Heart right ventricle (tissue), 16 donors: ENCODE measurements around the gene AZGP1. TPM values are rescaled to one million over a fixed set of nuclear protein-coding genes. Genes with fewer than 3 reads are reported as not detected.

Source experiments
- ATAC-seq, 8 donors: fragments of 200-7000 bp; cut with Tn5 transposase; one replicate each; pipeline ENCODE4 v1.9.1; 2020; ENCODE audit warnings: mild to moderate bottlenecking in 8 of 8, moderate library complexity in 8 of 8, moderate number of reproducible peaks in 1 of 8
- DNase-seq, 2 donors: peaks; one replicate each; pipeline ENCODE4 v3.0.0-alpha.2; 2020
- H3K27ac ChIP-seq, 10 donors: fragments of 200-600 bp; sonication (generic) in 2 of 10; one replicate each; pipeline versions ENCODE4 v1.5.0 to v1.8.0; 2020 to 2022; ENCODE audit warnings: mild to moderate bottlenecking in 3 of 10
- H3K27me3 ChIP-seq, 7 donors: fragments of 200-600 bp; one replicate each; pipeline ENCODE4 v1.8.0; 2021 to 2022; ENCODE audit warnings: mild to moderate bottlenecking in 2 of 7
- H3K36me3 ChIP-seq, 9 donors: fragments of 200-600 bp; sonication (generic) in 1 of 9; one replicate each; pipeline versions ENCODE4 v1.5.0 to v1.8.0; 2020 to 2022; ENCODE audit warnings: mild to moderate bottlenecking in 2 of 9
- H3K4me1 ChIP-seq, 9 donors: fragments of 200-600 bp; sonication (generic) in 1 of 9; one replicate each; pipeline versions ENCODE4 v1.5.0 to v1.8.0; 2020 to 2022; ENCODE audit warnings: mild to moderate bottlenecking in 4 of 9
- H3K4me3 ChIP-seq, 10 donors: fragments of 200-600 bp; sonication (generic) in 2 of 10; one replicate each; pipeline versions ENCODE4 v1.5.0 to v1.8.0; 2020 to 2022; ENCODE audit warnings: mild to moderate bottlenecking in 7 of 10, moderate library complexity in 2 of 10
- H3K9me3 ChIP-seq, 11 donors: fragments of 200-600 bp in 10 of 11; sonication (generic) in 2 of 11; one replicate each; pipeline versions ENCODE4 v1.5.0 to v1.8.0; 2013 to 2022; ENCODE audit warnings: mild to moderate bottlenecking in 2 of 11, control low read depth in 1 of 11, moderate library complexity in 1 of 11
- WGBS, 2 donors: extraction: QIAGEN DNeasy Blood & Tissue Kit; methylation state at CpG; one replicate each; pipeline ENCODE4 v1.1.7; 2013; ENCODE audit warnings: inconsistent platforms in 1 of 2; 5-methylcytosine and 5-hydroxymethylcytosine counted together
- intact Hi-C, 10 donors: fragments of 100-400 bp; cut with DNase I; formaldehyde crosslinking; loops; one replicate each; pipeline versions ENCODE4 v1.11.1 to v1.14.2; 2022
- polyA plus RNA-seq, 2 donors: library from polyadenylated mRNA; stranded (reverse); fragments of 200-250 nt; gene quantifications; one replicate each; pipeline ENCODE4 v1.2.3, GENCODE V29; 2013
- total RNA-seq, 10 donors: library from RNA; stranded (reverse); fragmentation: NEBNext Ultra II Directional in 3 of 10; extraction: Animal tissue kit (Norgen Biotek cat#: 25700) in 3 of 10; gene quantifications; one replicate each; pipeline versions ENCODE4 v1.2.1 to v1.2.4, GENCODE V29; 2021 to 2023
- TF ChIP-seq, protein P1 (sequence below), 9 donors: fragments of 200-600 bp; sonication (generic) in 2 of 9; IDR thresholded peaks; one replicate each; pipeline versions ENCODE4 v1.5.0 to v1.8.0; 2021 to 2022; ENCODE audit warnings: antibody characterized with exemption in 9 of 9, mild to moderate bottlenecking in 5 of 9, moderate library complexity in 1 of 9
- donor health status: Arrhythmogenic right ventricular cardiomyopathy.
- donor health status: ischemic (EF 13 %, LVEDD 7.1; RV severe dilation, severe dysfunction).
- donor health status: healthy with polysubstance abuse.
- donor health status: DM: no; HTN: yes; CAD: no.
- donor health status: DM: no; HTN: no; CAD: no.
- donor health status: ischemic (EF 25% LVEDD 6.9; RV normal size, moderate dysfunction).
- donor health status: ischemic (EF 25% LVEDD 5.7; RV mildly dilated, moderate dysfunction).
- donor health status: healthy.
- donor health status: DM: yes; HTN: yes; CAD: no.
- donor health status: Ischemic cardiomyopathy.
- donor health status: ischemic (EF 35%, LVEDD 5.7; RV mildly dilated, moderate dysfunction).
- donor health status: nonischemic (EF 11% LVEDD 7.7; RV severe dilation, severe dysfunction).
- donor health status: DM: yes; HTN: yes; CAD: no.
- donor health status: PGD.
- donor health status: ischemic (EF 29% LVEDD 5.4; RV normal size, mild dysfunction).
- donor health status: nonischemic (EF 23%, LVEDD 6.1; RV moderate dilation, normal function).

AZGP1 gene
- total and polyA plus RNA-seq, 12 donors = 37.8 to 335 (median 108) TPM

DNA sequence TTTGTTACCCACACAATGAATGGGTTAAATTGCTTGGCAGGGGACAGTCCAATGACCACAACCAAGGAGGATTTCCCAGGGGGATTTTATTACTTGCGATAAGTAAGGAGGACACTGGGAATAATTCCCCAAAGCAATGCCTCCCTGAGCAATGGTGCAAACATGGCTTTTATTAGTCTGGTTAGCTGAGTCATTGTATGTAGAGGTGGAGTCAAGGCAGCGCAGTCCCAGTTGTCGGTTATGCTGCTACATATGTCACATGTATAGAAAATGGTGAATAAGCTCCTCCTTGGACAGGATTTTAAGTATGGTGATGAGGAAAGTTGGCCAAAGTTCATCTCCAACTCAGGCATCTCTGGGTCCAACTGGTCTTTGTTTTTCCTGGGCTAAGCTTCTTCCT lies 52.6 kb downstream of the AZGP1 start:
- H3K4me3 ChIP-seq = no peak overlapping the region
- TF ChIP-seq, protein P1, sequence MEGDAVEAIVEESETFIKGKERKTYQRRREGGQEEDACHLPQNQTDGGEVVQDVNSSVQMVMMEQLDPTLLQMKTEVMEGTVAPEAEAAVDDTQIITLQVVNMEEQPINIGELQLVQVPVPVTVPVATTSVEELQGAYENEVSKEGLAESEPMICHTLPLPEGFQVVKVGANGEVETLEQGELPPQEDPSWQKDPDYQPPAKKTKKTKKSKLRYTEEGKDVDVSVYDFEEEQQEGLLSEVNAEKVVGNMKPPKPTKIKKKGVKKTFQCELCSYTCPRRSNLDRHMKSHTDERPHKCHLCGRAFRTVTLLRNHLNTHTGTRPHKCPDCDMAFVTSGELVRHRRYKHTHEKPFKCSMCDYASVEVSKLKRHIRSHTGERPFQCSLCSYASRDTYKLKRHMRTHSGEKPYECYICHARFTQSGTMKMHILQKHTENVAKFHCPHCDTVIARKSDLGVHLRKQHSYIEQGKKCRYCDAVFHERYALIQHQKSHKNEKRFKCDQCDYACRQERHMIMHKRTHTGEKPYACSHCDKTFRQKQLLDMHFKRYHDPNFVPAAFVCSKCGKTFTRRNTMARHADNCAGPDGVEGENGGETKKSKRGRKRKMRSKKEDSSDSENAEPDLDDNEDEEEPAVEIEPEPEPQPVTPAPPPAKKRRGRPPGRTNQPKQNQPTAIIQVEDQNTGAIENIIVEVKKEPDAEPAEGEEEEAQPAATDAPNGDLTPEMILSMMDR (IDR thresholded peaks at IDR 0.05) = no peak
- WGBS, 2 donors = 73 to 83% methylated on average over 3 of the region's 3 CpGs

DNA sequence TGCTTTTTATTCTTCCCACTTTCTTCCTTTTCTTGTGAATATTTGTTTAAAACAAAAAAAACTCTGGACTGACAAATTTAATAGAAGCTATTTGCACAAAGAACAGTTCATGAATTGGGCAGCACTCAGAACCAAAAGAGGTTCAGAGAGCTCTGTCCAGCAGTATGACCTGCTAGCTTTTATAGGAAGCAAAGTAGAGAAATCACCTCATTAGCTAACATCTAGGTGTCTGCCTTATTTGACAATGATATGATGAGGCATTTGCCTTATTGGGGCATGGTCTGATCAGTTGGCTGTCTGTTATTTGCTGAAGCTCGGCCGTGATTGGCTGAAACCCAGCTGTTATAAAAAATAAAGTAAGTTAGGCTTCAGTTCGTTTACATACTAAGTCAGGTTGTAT lies 55.7 kb downstream of the AZGP1 start:
- 64 to 98% methylated on average over 3 of the region's 3 CpGs for WGBS, 2 donors
- Histone ChIP-seq H3K36me3 (peaks cover 0 to 33% (median 3%) of the 10 kb centered on the region in 9 donors), H3K27me3 (no peaks in the 10 kb centered on the region), H3K4me1 (peaks cover 0 to 38% (median 36%) of the 10 kb centered on the region in 9 donors), H3K27ac (peak overlapping the region in 9 of 10 donors; percentile 83 to 96 (median 91)), H3K4me3 (peak overlapping the region; percentile 70 to 94 (median 90)), H3K9me3 (no peaks in the 10 kb centered on the region)
- no peak for ATAC-seq
- TF ChIP-seq, protein P1 (IDR thresholded peaks at IDR 0.05) = no peak
- intact Hi-C loops = loop anchor here in 3 of 10 donors (10.0 kb wide), 3 partner anchors 55 to 135 kb away; partner anchors contain the start of gene AZGP1 (in 1 of the 3)
- no peak for DNase-seq

More for the DNA sequence above, 52.6 kb downstream of the AZGP1 start:
- Histone ChIP-seq H3K36me3 (peaks cover 0 to 10% (median 0%) of the 10 kb centered on the region in 9 donors), H3K4me1 (peaks cover 0 to 18% (median 15%) of the 10 kb centered on the region in 9 donors), H3K27me3 (peaks cover 0 to 9% (median 0%) of the 10 kb centered on the region in 7 donors), H3K9me3 (no peaks in the 10 kb centered on the region), H3K27ac (no peak overlapping the region)
- no peak for DNase-seq
- no peak for ATAC-seq
- intact Hi-C loops = loop anchor here in 3 of 10 donors (10.0 kb wide), 3 partner anchors 52 to 132 kb away; partner anchors contain the start of gene AZGP1 (in 1 of the 3)

DNA sequence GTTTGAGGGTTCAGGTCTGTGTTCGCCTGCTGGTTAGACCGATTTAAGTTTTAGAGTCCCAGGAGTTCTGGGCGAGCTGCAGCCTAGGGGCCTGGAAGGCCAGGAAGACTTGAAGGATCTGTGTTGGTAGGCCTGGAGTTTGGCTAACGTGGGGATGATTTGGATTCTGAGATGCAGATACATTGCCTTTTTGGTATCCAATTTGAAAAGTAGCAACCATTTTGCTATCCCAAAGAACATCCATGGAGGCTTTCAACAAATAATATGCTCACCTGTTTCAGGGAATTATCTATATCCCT lies 56.1 kb downstream of the AZGP1 start:
- TF ChIP-seq, protein P1 (IDR thresholded peaks at IDR 0.05) = no peak
- H3K4me1 ChIP-seq = peaks cover 0 to 38% (median 36%) of the 10 kb centered on the region in 9 donors
- intact Hi-C loops = loop anchor here in 8 of 10 donors (5.0 to 10.0 kb wide), 8 partner anchors 55 to 295 kb away; partner anchors contain the start of genes COPS6 (in 2 of the 8), ZNF3 (in 2 of the 8), AZGP1 (in 1 of the 8) and MBLAC1 (in 1 of the 8)
- WGBS, 2 donors = 37 to 42% methylated on average over 4 of the region's 4 CpGs
- peaks cover 0 to 37% (median 3%) of the 10 kb centered on the region in 9 donors for H3K36me3 ChIP-seq
- H3K27me3 ChIP-seq = no peaks in the 10 kb centered on the region
- no peaks in the 10 kb centered on the region for H3K9me3 ChIP-seq
- ATAC-seq = no peak
- H3K27ac ChIP-seq = peak overlapping the region; percentile 1 to 96 (median 90)
- peak overlapping the region; percentile 70 to 94 (median 90) for H3K4me3 ChIP-seq
- no peak for DNase-seq

DNA sequence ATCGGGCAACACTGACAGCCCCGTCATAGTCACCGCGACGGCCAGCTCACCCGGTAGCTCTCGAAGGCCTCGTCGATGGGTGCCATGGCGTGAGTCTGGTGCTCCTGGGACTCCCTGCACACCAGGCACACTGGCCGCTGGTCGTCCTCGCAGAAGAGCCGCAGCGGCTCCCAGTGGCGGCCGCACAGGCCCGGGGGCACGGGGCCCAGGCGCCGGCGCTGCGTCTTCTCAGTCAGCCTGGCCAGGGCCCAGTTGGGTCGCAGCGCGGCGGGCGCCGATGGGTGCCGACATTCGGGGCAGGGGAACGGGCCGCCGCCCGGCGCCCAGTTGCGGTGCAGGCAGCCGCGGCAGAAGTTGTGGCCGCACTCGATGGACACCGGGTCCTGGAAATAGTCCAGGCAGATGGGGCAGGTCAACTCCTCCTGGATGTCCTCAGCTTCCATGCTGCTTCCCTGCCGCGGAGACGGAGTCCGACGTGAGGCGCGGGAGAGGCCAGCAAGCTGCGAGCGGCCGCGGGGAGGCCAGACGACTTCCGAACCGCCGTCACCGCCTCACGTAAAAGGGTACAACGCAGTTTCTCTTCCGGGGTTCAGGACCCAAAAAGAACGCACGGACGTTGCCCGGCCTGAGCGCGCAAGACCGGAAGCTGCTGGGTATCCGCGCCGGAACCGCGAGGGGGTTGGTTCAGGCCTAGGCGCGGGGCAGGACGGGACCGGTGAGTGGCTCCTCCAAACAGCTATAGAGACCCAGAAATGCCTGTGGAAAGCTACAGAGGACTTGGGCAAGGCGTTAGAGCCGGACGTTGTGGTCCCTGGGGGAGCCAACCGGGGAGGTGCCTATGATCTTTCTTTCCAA lies 56.6 kb downstream of the AZGP1 start, which contains the start of gene TRIM4:
Gene TRIM4, minus strand, starts transcription at position 572 of the 855 bp plus-strand sequence. Its CDS starts 129 bp downstream, at position 443.
- intact Hi-C loops = loop anchor here in 7 of 10 donors (5.0 to 10.0 kb wide), 7 partner anchors 73 to 294 kb away; partner anchors contain the start of genes COPS6 (in 2 of the 7), ZNF3 (in 2 of the 7) and MBLAC1 (in 1 of the 7)
- Histone ChIP-seq H3K27ac (peak within 1 kb of the TSS; percentile 63 to 96 (median 90)), H3K36me3 (peaks cover 0 to 39% (median 3%) of the 10 kb centered on the region in 9 donors), H3K4me1 (peaks cover 0 to 38% (median 36%) of the 10 kb centered on the region in 9 donors), H3K9me3 (no peaks in the 10 kb centered on the region), H3K4me3 (peak within 1 kb of the TSS; percentile 70 to 94 (median 90)), H3K27me3 (no peaks in the 10 kb centered on the region)
- ATAC-seq = peak; percentile 99 to 100 (median 99)
- WGBS, 2 donors = 0 to 1% methylated on average over 71 to 81 of the region's 81 CpGs
- TF ChIP-seq, protein P1 (IDR thresholded peaks at IDR 0.05) = peak in 5 of 9 donors; percentile 17 to 54 (median 49)
- DNase-seq = peak; percentile 90 to 91
